ENCODE results near the gene AFDN.

GRCh38 chr6:168002804-168003203 is 176.1 kb downstream of the AFDN start:
- TF ChIP-seq CTCF (IDR thresholded peaks at IDR 0.05) (no peak), EZH2 (IDR thresholded peaks at IDR 0.05) (no peak)

All from neural progenitor cell (in vitro differentiated cells).